Breast epithelium (tissue), 4 donors: ENCODE data around the gene ITGB2. TPM values are rescaled to one million over a fixed set of nuclear protein-coding genes. Genes with fewer than 3 reads are reported as not detected.

Experiments
- DNase-seq, 2 donors: peaks; one replicate each; pipeline ENCODE4 v3.0.0-alpha.2; 2019; ENCODE audit warnings: low spot score in 2 of 2
- H3K27ac ChIP-seq, 2 donors: fragments of 200-600 bp; sonication (generic) in 1 of 2; one replicate each; pipeline ENCODE4 v1.5.1; 2016 to 2019; ENCODE audit warnings: mild to moderate bottlenecking in 1 of 2
- H3K27me3 ChIP-seq, 2 donors: fragments of 200-600 bp; sonication (generic) in 1 of 2; one replicate each; pipeline versions ENCODE4 v1.5.1 to v1.6.0; 2017 to 2019; ENCODE audit warnings: control low read depth in 1 of 2, mild to moderate bottlenecking in 1 of 2
- H3K36me3 ChIP-seq: fragments of 200-600 bp; one replicate; pipeline ENCODE4 v1.5.1; 2019
- H3K4me1 ChIP-seq, 2 donors: fragments of 200-600 bp; sonication (generic); one replicate each; pipeline ENCODE4 v1.5.1; 2016 to 2019; ENCODE audit warnings: control low read depth in 1 of 2
- H3K4me3 ChIP-seq, 3 donors: fragments of 200-600 bp; sonication (generic); 1 replicate in 2 of 3; 2 replicates in 1 of 3; pipeline ENCODE4 v1.5.1; 2016 to 2019; ENCODE audit warnings: mild to moderate bottlenecking in 3 of 3, moderate library complexity in 2 of 3
- H3K9me3 ChIP-seq, 2 donors: fragments of 200-600 bp; sonication (generic) in 1 of 2; one replicate each; pipeline ENCODE4 v1.5.1; 2016 to 2019; ENCODE audit warnings: control low read depth in 1 of 2
- POLR2A ChIP-seq: fragments of 450-650 bp; IDR thresholded peaks from one replicate; pipeline ENCODE4 v1.6.1; 2016; ENCODE audit warnings: antibody characterized with exemption, mild to moderate bottlenecking, moderate library complexity
- POLR2AphosphoS5 ChIP-seq, 3 donors: sonication (generic); formaldehyde crosslinking; IDR thresholded peaks; one replicate each; pipeline ENCODE4 v1.6.1; 2017; ENCODE audit warnings: antibody characterized with exemption in 3 of 3
- intact Hi-C: fragments of 100-400 bp; cut with DNase I; formaldehyde crosslinking; loops from one replicate; pipeline ENCODE4 v1.15.1; 2023; ENCODE audit warnings: low total_unique reads
- total RNA-seq, 3 donors: library from RNA; depleted of rRNA; stranded (reverse); fragments of >200 nt; gene quantifications; one replicate each; pipeline ENCODE4 v1.1.0, GENCODE V29; 2016
- TF ChIP-seq, protein P1 (sequence below), 3 donors: fragments of 450-650 bp; IDR thresholded peaks; one replicate each; pipeline ENCODE4 v1.5.1; 2016 to 2017; ENCODE audit warnings: antibody characterized with exemption in 3 of 3, mild to moderate bottlenecking in 3 of 3, moderate library complexity in 3 of 3

The ITGB2 gene
- total RNA-seq, 3 donors from 2014 or later, result 19.7 to 242 (median 92.8) TPM

- no peak overlapping the region for H3K4me3 ChIP-seq
- H3K27me3 ChIP-seq, result no peaks in the 10 kb centered on the region
- intact Hi-C loops, result loop anchor here (5.0 kb wide), 1 partner anchor 186 kb away; no protein-coding TSS in a partner anchor
- no peak overlapping the region for H3K27ac ChIP-seq
- TF ChIP-seq POLR2AphosphoS5 (IDR thresholded peaks at IDR 0.05), result no peak
- TF ChIP-seq, protein P1, sequence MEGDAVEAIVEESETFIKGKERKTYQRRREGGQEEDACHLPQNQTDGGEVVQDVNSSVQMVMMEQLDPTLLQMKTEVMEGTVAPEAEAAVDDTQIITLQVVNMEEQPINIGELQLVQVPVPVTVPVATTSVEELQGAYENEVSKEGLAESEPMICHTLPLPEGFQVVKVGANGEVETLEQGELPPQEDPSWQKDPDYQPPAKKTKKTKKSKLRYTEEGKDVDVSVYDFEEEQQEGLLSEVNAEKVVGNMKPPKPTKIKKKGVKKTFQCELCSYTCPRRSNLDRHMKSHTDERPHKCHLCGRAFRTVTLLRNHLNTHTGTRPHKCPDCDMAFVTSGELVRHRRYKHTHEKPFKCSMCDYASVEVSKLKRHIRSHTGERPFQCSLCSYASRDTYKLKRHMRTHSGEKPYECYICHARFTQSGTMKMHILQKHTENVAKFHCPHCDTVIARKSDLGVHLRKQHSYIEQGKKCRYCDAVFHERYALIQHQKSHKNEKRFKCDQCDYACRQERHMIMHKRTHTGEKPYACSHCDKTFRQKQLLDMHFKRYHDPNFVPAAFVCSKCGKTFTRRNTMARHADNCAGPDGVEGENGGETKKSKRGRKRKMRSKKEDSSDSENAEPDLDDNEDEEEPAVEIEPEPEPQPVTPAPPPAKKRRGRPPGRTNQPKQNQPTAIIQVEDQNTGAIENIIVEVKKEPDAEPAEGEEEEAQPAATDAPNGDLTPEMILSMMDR (IDR thresholded peaks at IDR 0.05), result no peak
- no peak for TF ChIP-seq POLR2A
- no peaks in the 10 kb centered on the region for H3K9me3 ChIP-seq
- DNase-seq, result peak in 1 of 2 donors; percentile 41
- peaks cover 4 to 10% of the 10 kb centered on the region in 2 donors for H3K4me1 ChIP-seq
- peaks cover 3% of the 10 kb centered on the region for H3K36me3 ChIP-seq
These were observed 25.7 kb upstream of the ITGB2 start for GRCh38 chr21:44946254-44947041.

GRCh38 chr21:44944596-44944995, 23.9 kb upstream of the ITGB2 start:
- Histone ChIP-seq H3K9me3 (no peaks in the 10 kb centered on the region), H3K4me3 (no peak overlapping the region), H3K4me1 (peaks cover 2 to 7% of the 10 kb centered on the region in 2 donors), H3K27me3 (no peaks in the 10 kb centered on the region), H3K36me3 (peaks cover 3% of the 10 kb centered on the region), H3K27ac (no peak overlapping the region)
- no peak for TF ChIP-seq POLR2A
- TF ChIP-seq, protein P1 (IDR thresholded peaks at IDR 0.05), result no peak
- no peak for TF ChIP-seq POLR2AphosphoS5 (IDR thresholded peaks at IDR 0.05)
- no peak for DNase-seq
- intact Hi-C loops, result no loop called here

DNA sequence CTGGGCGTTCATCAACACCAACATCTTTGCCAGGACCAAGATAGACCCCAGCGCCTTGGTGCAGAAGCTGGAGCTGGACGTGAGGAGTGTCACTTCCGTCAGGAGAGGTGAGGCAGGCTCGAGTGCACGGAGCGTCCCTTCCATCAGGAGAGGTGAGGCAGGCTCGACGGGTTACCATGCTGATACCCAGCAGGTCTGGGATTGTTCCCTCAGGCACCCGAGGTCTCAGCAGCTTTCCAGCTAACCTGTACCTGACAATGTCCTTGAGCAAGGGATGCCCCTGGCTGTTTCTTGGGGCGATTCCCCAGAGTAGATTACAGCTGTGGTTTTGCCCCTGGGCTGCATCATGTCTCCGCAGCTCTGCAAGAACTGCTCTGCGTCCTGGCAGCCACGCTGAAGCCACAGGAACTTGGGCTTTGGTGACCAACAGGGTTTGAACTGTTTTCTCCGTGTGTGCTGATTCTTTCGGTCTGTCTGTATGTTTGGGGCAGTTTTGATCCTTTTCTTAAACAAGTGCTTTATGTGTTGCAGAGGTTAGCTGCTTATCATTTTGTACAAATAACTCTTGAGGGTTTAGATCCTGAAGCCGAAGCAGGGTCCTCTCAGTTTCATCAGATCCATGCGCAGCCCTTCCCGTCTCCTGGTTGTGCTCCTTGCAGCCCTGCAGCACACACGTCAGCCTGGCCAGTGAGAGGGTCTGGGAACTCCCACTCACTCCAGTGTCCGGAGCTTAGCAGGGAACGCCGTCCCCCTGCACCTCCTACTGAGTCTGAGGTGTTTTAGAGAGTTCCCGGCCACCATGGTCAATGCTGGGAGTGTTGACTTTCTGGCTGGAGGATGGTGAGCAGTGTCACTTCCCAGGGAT, 23.2 kb upstream of the ITGB2 start:
- H3K4me1 ChIP-seq, result peaks cover 0 to 5% of the 10 kb centered on the region in 2 donors
- no peak overlapping the region for H3K27ac ChIP-seq
- H3K27me3 ChIP-seq, result no peaks in the 10 kb centered on the region
- H3K9me3 ChIP-seq, result no peaks in the 10 kb centered on the region
- TF ChIP-seq POLR2AphosphoS5 (IDR thresholded peaks at IDR 0.05) (no peak), POLR2A (no peak)
- TF ChIP-seq, protein P1 (IDR thresholded peaks at IDR 0.05), result no peak
- intact Hi-C loops, result no loop called here
- H3K36me3 ChIP-seq, result peaks cover 3% of the 10 kb centered on the region
- peak in 1 of 2 donors; percentile 38 for DNase-seq
- H3K4me3 ChIP-seq, result no peak overlapping the region

GRCh38 chr21:44943005-44943685, 22.4 kb upstream of the ITGB2 start:
- no peaks in the 10 kb centered on the region for H3K27me3 ChIP-seq
- H3K9me3 ChIP-seq, result no peaks in the 10 kb centered on the region
- H3K4me3 ChIP-seq, result no peak overlapping the region
- DNase-seq, result peak in 1 of 2 donors; percentile 42
- intact Hi-C loops, result no loop called here
- no peak overlapping the region for H3K27ac ChIP-seq
- peaks cover 3% of the 10 kb centered on the region for H3K36me3 ChIP-seq
- H3K4me1 ChIP-seq, result peaks cover 0 to 5% of the 10 kb centered on the region in 2 donors
- no peak for TF ChIP-seq POLR2A
- TF ChIP-seq POLR2AphosphoS5 (IDR thresholded peaks at IDR 0.05), result no peak
- TF ChIP-seq, protein P1 (IDR thresholded peaks at IDR 0.05), result no peak
